GM18873 (cell line): ENCODE measurements around the gene ENTREP1.
"Not testable (repeated sequence)": the region's sequence is repeated elsewhere in the genome, so short reads cannot be mapped to it uniquely, and the experiment has no call there.

Source experiments
- ATAC-seq: cut with Tn5 transposase; IDR thresholded peaks from one replicate; pipeline ENCODE4 v1.9.1; 2021; ENCODE audit warnings: mild to moderate bottlenecking, moderate library complexity, moderate number of reproducible peaks; ENCODE audit not compliant: unreplicated experiment, low FRiP score

ENTREP1 gene

DNA sequence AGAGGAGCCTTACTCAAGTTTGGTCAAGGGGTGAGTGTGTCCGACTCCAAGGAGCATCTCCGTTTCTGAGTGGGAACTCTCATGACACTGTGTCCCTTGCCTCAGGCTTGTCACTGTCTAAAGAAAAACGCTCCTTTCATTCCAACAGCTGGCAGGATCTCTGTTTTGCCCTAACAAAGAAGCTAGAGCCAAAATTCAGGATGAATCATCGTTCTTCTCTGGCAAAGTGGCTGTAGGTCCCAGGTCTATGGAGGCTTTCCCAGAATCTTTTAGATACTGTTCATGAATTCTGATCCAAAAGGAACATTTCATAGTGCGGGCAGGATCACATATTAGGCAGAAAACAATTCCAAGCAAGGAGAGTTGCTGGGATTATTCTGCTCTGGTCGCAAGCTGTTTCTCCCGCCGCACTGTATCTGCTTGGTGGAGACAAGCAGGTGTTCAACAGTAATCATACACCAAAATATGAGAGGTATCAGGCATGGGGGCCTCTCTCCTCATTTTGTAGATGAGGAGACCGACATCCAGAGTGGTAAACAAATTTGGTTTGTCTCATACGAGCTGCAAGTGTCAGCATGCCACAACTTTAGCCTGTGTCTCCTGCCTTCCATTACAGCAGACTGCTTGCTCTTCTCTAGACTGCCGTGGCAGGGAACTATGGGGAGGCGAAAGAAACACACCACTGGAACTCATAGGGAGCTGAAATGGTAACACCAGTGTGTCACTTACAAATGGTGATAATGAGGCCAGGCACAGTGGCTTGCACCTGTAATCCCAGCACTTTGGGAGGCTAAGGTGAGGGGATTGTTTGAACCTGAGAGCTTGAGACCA is 72.6 kb downstream of the ENTREP1 start:
- no peak for ATAC-seq

DNA sequence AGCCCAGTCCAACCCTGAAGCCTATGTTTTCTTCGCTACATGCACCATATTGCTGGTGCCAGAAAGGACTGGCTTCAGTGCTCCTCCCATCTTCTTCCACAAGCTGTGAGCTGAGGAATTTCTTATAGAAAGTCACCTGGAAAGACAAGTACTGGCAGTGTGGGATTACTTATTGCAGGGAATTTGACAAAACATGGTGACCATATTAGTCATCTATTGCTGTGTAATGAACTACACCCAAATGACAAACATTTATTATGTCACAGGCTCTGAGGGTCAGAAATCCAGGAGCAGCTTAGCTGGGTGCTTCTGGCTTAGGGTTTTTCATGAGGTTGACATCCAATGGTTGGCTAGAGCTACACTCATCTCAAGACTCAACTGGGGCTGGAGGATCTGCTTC is 75.5 kb downstream of the ENTREP1 start:
- ATAC-seq, result no peak

DNA sequence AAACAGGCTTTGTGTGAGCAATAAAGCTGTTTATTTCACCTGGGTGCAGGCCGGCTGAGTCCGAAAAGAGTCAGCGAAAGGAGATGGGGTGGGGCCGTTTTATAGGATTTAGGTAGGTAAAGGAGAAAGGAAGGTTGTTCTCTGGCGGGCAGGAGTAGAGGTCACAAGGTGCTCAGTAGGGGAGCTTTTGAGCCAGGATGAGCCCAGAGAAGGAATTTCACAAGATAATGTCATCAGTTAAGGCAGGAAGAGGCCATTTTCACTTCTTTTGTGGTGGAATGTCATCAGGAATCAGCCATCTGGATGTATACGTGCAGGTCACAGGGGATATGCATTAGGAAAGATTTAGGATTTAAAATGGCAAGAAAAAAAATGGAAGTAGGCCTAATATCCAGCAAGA is 84.9 kb downstream of the ENTREP1 start:
- ATAC-seq, result not testable (repeated sequence)

- ATAC-seq, result no peak
These were observed 86.2 kb downstream of the ENTREP1 start for GRCh38 chr9:69411246-69411645.

- ATAC-seq, result no peak
These were observed 87.1 kb downstream of the ENTREP1 start for GRCh38 chr9:69411931-69412740.

DNA sequence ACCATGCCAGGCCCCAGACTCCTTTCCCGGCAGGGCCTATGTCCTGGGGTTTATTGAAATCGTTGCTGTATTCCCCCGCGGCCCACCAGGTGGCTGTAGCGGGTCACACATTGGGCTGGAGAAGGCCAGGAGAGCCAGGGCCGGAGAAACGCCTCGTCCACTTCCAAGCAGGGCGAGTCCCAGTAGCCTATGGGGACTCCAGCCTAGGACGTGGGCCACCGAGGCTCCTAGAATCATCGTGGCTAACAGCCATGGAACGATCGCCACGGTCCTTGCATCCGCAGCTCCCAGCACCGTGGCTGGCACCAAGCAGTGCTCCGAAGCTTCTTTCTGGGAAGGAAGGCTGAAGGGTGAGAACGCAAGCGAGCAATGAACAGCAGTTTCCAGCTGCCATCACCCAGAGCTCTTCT is 87.7 kb downstream of the ENTREP1 start:
- ATAC-seq, result no peak

GRCh38 chr9:69420611-69421270 is 95.7 kb downstream of the ENTREP1 start:
- no peak for ATAC-seq

- ATAC-seq, result no peak
These were observed 97.1 kb downstream of the ENTREP1 start for GRCh38 chr9:69421908-69422801.

DNA sequence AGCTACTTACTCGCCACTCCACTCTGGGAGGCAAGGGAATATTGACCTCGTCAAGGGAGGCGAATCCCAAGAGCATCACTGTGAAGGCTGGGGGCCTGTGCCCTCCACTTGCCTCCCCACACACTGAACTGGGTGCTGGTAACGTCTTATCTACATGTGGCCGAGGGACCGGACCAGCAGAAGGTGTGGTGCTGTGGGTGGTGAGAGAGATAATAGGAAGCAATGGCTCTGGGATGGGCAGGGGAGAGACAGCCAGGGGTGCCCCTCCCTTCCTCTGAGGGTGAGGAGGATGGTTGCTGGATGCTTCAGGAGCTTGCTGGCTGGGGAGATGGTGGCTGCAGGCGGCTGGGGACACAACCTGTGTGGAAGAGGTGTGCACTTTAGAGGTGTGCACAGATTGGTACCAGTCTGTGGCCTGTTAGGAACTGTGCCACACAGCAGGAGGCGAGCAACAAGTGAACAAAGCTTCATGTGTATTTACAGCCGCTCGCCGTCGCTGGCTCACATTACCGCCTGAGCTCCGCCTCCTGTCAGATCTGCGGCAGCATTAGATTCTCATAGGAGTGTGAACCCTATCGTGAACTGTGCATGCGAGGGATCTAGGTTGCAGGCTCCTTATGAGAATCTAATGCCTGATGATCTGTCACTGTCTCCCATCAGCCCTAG is 100.3 kb downstream of the ENTREP1 start:
- ATAC-seq, result no peak

GRCh38 chr9:69427286-69427685 is 102.3 kb downstream of the ENTREP1 start:
- ATAC-seq, result no peak

GRCh38 chr9:69428017-69428785 is 103.2 kb downstream of the ENTREP1 start:
- no peak for ATAC-seq

DNA sequence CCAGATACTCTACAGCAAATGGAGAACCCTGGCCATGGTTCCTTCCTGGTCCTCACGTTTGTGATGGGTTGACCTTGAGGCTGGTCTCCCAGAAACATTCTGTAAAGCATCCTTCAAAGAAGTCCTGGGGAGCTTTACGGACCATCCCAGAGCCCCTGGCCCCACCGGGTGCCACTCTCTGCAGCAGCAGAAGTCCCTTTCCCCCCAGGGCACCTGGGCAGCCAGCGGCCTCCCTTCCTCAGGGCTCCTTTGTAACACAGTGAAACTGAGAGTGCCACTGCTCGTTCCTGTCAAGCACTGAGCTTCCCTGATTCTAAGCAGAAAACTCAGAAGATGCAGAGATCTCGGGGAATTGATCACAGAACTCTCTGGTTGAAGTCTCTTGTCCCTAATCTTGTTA is 104.3 kb downstream of the ENTREP1 start:
- ATAC-seq, result no peak

DNA sequence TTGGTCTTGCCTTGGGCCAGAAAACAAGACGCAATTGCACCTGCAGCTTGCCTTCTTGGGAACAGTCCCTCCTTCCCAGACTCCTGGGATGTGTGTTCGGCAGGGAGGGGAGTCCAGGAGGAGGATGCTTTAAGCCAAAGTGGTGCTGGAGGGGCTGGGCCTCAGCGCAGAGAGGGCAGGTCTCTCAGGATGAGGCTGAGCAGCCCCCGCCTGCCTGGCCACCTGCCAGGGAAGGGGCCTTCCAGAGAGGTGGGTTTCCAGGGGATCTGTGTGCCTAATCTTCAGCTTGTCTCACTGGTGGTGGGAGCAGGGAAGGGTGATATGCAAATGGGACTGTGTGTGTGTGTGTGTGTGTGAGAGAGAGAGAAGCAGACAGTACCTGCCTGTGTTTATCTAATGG is 105.2 kb downstream of the ENTREP1 start:
- no peak for ATAC-seq

- no peak for ATAC-seq
These were observed 106.2 kb downstream of the ENTREP1 start for GRCh38 chr9:69431203-69431602.

GRCh38 chr9:69431777-69432176 is 106.8 kb downstream of the ENTREP1 start:
- ATAC-seq, result no peak

DNA sequence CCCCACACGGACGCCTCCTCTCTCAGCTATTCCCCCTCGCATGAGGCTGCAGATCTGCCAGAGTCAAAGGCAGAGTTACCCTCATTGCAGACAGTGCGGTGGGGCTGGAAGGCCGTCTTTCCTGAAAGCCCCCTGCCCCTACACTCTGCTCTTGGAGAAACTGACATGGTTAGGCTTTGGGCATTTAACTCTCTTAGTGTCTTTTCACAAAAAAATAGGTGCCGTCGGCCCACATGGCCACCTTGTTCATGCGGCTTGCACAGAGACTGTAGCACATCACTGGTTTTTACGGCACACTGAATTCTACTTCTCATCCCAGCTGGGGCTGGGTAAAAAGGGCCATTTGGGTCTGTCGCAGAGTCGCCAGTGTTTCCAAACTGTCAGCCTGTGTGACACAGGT is 107.6 kb downstream of the ENTREP1 start:
- no peak for ATAC-seq

DNA sequence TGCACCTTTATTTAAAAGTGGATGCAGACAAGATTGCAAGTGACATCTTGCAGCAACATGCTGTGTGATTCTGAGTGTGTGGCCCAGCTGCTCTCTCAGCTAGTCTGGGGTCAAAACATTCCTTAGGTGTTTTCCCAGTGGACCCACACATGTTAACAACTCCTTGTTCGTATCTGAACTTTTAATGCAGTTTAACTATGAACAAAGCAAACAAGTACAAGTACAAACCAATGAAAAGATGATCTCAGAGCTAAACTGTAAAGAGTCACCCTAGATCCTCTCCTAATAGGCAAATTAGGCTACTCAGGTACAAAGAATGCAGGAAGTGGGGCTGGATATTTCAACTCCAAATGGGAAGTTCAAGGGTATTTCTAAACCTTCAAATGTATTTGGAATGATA is 108.4 kb downstream of the ENTREP1 start:
- ATAC-seq, result no peak

- ATAC-seq, result no peak
These were observed 109.0 kb downstream of the ENTREP1 start for GRCh38 chr9:69433968-69434367.

DNA sequence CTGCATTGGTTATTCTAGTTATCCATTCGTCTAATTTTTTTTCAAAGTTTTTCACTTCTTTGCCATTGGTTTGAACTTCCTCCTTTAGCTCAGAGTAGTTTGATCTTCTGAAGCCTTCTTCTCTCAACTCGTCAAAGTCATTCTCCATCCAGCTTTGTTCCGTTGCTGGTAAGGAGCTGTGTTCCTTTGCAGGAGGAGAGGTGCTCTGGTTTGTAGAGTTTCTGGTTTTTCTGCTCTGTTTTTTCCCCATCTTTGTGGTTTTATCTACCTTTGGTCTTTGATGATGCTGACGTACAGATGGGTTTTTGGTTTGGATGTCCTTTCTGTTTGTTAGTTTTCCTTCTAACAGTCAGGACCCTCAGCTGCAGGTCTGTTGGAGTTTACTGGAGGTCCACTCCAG is 114.6 kb downstream of the ENTREP1 start:
- not testable (repeated sequence) for ATAC-seq
